ENCODE data around the gene CHD2. TPM values are rescaled to one million over a fixed set of nuclear protein-coding genes. Genes with fewer than 3 reads are reported as not detected.
A peak's percentile ranks its signal among the peaks of the same experiment; 100 is the strongest.

The CHD2 gene
- total and polyA plus RNA-seq, 8 donors = 21.5 to 833 (median 131) TPM

GRCh38 chr15:93052090-93052879 is 152.2 kb downstream of the CHD2 start:
- DNase-seq = no peak
- H3K4me1 ChIP-seq = peaks cover 4 to 91% (median 35%) of the 10 kb centered on the region in 4 donors
- TF ChIP-seq POLR2A (IDR thresholded peaks at IDR 0.05) (no peak), EP300 (IDR thresholded peaks at IDR 0.05) (no peak)
- 77 to 92% (median 86%) methylated on average over 27 to 39 of the region's 39 CpGs for WGBS, 5 donors
- peaks cover 0 to 10% (median 3%) of the 10 kb centered on the region in 3 donors for H3K27me3 ChIP-seq
- peak overlapping the region in 2 of 5 donors; percentile 23 to 60 for H3K27ac ChIP-seq
- H3K4me3 ChIP-seq = no peak overlapping the region
- no peaks in the 10 kb centered on the region for H3K9me3 ChIP-seq
- peaks cover 0 to 66% (median 37%) of the 10 kb centered on the region in 4 donors for H3K36me3 ChIP-seq
- intact Hi-C loops (cut with DNase I; ENCODE audit: low total_unique reads) = no loop called here

- H3K4me3 ChIP-seq = no peak overlapping the region
- intact Hi-C loops (cut with DNase I; ENCODE audit: low total_unique reads) = no loop called here
- TF ChIP-seq POLR2A (IDR thresholded peaks at IDR 0.05) = no peak
- TF ChIP-seq CTCF (IDR thresholded peaks at IDR 0.05) = no peak
- TF ChIP-seq EP300 (IDR thresholded peaks at IDR 0.05) = no peak
- no peak for TF ChIP-seq POLR2AphosphoS5 (IDR thresholded peaks at IDR 0.05)
- peaks cover 4 to 98% (median 35%) of the 10 kb centered on the region in 4 donors for H3K4me1 ChIP-seq
- peaks cover 0 to 37% (median 21%) of the 10 kb centered on the region in 4 donors for H3K36me3 ChIP-seq
- H3K27ac ChIP-seq = peak overlapping the region in 2 of 5 donors; percentile 48 to 51
- peaks cover 0 to 3% (median 0%) of the 10 kb centered on the region in 3 donors for H3K27me3 ChIP-seq
- no peak for DNase-seq
- no peaks in the 10 kb centered on the region for H3K9me3 ChIP-seq
- 79 to 90% (median 86%) methylated on average over 6 to 11 of the region's 11 CpGs for WGBS, 5 donors
Observed at GRCh38 chr15:93055211-93055610, 155.1 kb downstream of the CHD2 start.

DNA sequence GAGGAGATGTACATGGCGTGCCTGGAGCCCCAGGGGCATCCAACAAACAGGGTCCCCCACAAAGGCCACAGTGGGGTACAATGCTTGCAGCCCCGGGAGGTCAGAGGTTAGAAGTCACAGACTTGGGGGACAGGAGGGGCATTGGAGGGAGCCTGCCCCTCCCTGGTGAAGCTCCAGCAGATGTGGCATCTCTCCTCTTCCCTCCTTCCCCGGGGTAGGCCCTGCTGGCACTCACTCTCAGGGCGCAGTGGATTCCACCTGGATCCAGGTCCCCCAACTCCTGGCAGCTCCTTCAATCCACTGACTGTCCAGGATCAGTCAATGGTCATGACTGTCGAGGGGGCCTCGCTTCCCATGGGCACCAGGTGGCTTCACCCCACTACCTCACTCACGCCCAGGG is 156.7 kb downstream of the CHD2 start:
- Histone ChIP-seq H3K27ac (peak overlapping the region in 3 of 5 donors; percentile 29 to 51 (median 48)), H3K4me1 (peaks cover 5 to 98% (median 45%) of the 10 kb centered on the region in 4 donors)

GRCh38 chr15:93057618-93058017 is 157.5 kb downstream of the CHD2 start:
- WGBS, 5 donors = 79 to 85% (median 80%) methylated on average over 8 of the region's 8 CpGs

More for the DNA sequence above, 156.7 kb downstream of the CHD2 start:
- intact Hi-C loops (cut with DNase I; ENCODE audit: low total_unique reads) = no loop called here
- no peak for DNase-seq
- Histone ChIP-seq H3K36me3 (peaks cover 0 to 21% (median 9%) of the 10 kb centered on the region in 4 donors), H3K4me3 (no peak overlapping the region), H3K27me3 (peaks cover 0 to 3% (median 0%) of the 10 kb centered on the region in 3 donors), H3K9me3 (no peaks in the 10 kb centered on the region)
- 76 to 95% (median 80%) methylated on average over 5 to 7 of the region's 7 CpGs for WGBS, 5 donors
- TF ChIP-seq POLR2A (IDR thresholded peaks at IDR 0.05) = no peak
- TF ChIP-seq POLR2AphosphoS5 (IDR thresholded peaks at IDR 0.05) = no peak
- TF ChIP-seq EP300 (IDR thresholded peaks at IDR 0.05) = no peak
- TF ChIP-seq CTCF (IDR thresholded peaks at IDR 0.05) = no peak

More at GRCh38 chr15:93057618-93058017, 157.5 kb downstream of the CHD2 start:
- TF ChIP-seq CTCF (IDR thresholded peaks at IDR 0.05) (no peak), POLR2A (IDR thresholded peaks at IDR 0.05) (no peak), POLR2AphosphoS5 (IDR thresholded peaks at IDR 0.05) (no peak), EP300 (IDR thresholded peaks at IDR 0.05) (no peak)
- intact Hi-C loops (cut with DNase I; ENCODE audit: low total_unique reads) = no loop called here
- H3K36me3 ChIP-seq = peaks cover 0 to 16% (median 5%) of the 10 kb centered on the region in 4 donors
- no peak overlapping the region for H3K4me3 ChIP-seq
- DNase-seq = no peak
- peak overlapping the region in 3 of 5 donors; percentile 29 to 51 (median 48) for H3K27ac ChIP-seq
- peaks cover 5 to 95% (median 43%) of the 10 kb centered on the region in 4 donors for H3K4me1 ChIP-seq
- no peaks in the 10 kb centered on the region for H3K9me3 ChIP-seq
- H3K27me3 ChIP-seq = peaks cover 0 to under 1% (median 0%) of the 10 kb centered on the region in 3 donors
